Measurements from ENCODE around the gene TCF7L2.

The TCF7L2 gene

DNA sequence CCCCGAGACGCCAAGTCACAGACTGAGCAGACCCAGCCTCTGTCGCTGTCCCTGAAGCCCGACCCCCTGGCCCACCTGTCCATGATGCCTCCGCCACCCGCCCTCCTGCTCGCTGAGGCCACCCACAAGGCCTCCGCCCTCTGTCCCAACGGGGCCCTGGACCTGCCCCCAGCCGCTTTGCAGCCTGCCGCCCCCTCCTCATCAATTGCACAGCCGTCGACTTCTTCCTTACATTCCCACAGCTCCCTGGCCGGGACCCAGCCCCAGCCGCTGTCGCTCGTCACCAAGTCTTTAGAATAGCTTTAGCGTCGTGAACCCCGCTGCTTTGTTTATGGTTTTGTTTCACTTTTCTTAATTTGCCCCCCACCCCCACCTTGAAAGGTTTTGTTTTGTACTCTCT is 215.6 kb downstream of the TCF7L2 start:
- H3K4me3 ChIP-seq (ENCODE audit: low read length in 2 of 2) = no peak overlapping the region
- peaks cover 24 to 43% of the 10 kb centered on the region in 2 donors for H3K36me3 ChIP-seq (ENCODE audit: control insufficient read depth in 2 of 2, insufficient read depth in 2 of 2, low read length in 2 of 2)

DNA sequence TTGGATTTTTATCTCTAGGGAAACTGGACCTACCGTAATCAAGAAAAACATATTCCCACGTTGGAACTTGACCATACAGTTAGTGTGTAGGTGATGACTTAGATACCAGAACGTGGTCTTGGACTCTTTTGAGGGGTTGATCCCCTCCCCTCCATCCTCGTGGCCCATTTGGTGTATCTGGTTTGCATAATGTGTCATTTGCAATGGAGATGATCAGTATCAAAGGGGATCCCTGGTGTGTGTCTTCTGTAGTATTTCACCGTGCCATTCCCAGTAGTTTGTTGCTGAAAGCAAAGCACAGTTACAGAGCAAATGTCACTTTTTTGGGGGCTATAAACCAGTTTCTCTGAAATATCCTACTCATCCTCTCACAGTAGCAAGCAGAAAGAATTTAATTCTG is 217.7 kb downstream of the TCF7L2 start:
- Histone ChIP-seq H3K9ac (ENCODE audit: low read depth in 1 of 2, low read length in 2 of 2) (no peak overlapping the region), H3K4me3 (ENCODE audit: low read length in 2 of 2) (no peak overlapping the region), H3K9me3 (ENCODE audit: control insufficient read depth in 2 of 2, low read length in 2 of 2) (no peaks in the 10 kb centered on the region), H3K36me3 (ENCODE audit: control insufficient read depth in 2 of 2, insufficient read depth in 2 of 2, low read length in 2 of 2) (peaks cover 11 to 25% of the 10 kb centered on the region in 2 donors), H3K27ac (ENCODE audit: low read depth in 2 of 2, low read length in 2 of 2) (no peak overlapping the region), H3K4me1 (ENCODE audit: control insufficient read depth in 2 of 2, insufficient read depth in 2 of 2, low read length in 2 of 2) (no peaks in the 10 kb centered on the region), H3K27me3 (ENCODE audit: control insufficient read depth in 2 of 2, insufficient read depth in 2 of 2, low read length in 2 of 2) (no peaks in the 10 kb centered on the region)

More for the DNA sequence above, 215.6 kb downstream of the TCF7L2 start:
- Histone ChIP-seq H3K9ac (ENCODE audit: low read depth in 1 of 2, low read length in 2 of 2) (no peak overlapping the region), H3K9me3 (ENCODE audit: control insufficient read depth in 2 of 2, low read length in 2 of 2) (no peaks in the 10 kb centered on the region), H3K27me3 (ENCODE audit: control insufficient read depth in 2 of 2, insufficient read depth in 2 of 2, low read length in 2 of 2) (no peaks in the 10 kb centered on the region), H3K27ac (ENCODE audit: low read depth in 2 of 2, low read length in 2 of 2) (no peak overlapping the region), H3K4me1 (ENCODE audit: control insufficient read depth in 2 of 2, insufficient read depth in 2 of 2, low read length in 2 of 2) (no peaks in the 10 kb centered on the region)

DNA sequence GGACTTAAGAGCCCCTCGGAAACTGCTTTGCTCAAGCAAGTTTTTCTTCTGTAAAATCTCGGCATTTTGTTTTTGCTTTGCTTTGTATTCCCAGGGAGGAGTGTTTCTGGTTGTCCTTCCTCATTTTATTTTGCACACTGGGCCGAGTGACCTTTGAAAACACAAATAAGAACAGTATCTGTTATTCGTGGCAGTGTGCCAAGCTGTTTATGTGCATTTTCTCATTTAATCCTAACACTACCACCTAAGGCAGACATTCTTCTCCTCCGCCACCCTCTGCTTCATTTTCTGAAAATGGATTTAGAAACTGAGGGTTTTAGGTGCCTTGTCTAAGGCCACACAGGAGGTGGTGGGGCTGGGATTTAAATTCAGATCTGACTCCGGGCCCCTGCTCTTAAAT is 218.5 kb downstream of the TCF7L2 start:
- Histone ChIP-seq H3K36me3 (ENCODE audit: control insufficient read depth in 2 of 2, insufficient read depth in 2 of 2, low read length in 2 of 2) (peaks cover 11 to 23% of the 10 kb centered on the region in 2 donors), H3K27ac (ENCODE audit: low read depth in 2 of 2, low read length in 2 of 2) (no peak overlapping the region), H3K9ac (ENCODE audit: low read depth in 1 of 2, low read length in 2 of 2) (no peak overlapping the region), H3K9me3 (ENCODE audit: control insufficient read depth in 2 of 2, low read length in 2 of 2) (no peaks in the 10 kb centered on the region), H3K4me1 (ENCODE audit: control insufficient read depth in 2 of 2, insufficient read depth in 2 of 2, low read length in 2 of 2) (no peaks in the 10 kb centered on the region), H3K27me3 (ENCODE audit: control insufficient read depth in 2 of 2, insufficient read depth in 2 of 2, low read length in 2 of 2) (no peaks in the 10 kb centered on the region), H3K4me3 (ENCODE audit: low read length in 2 of 2) (no peak overlapping the region)

DNA sequence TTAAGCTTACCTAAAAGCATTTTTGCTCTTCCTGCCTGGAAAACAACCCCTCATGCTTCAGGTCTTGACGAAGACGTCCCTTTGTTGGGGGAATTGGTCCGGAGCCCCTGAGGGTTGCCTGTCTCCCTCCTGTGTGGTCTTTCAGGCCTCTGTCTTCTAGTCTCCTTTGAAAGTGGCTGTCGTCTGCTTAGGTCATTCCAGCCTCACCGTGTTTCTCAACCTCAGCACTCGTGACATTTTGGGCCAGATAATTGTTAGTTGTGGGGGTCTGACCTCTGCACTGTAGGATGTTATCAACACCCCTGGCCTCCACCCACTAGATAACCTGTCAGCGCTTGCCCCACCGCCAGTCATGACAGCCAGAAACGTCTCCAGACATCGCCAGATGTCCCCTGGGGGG is 219.1 kb downstream of the TCF7L2 start:
- Histone ChIP-seq H3K9me3 (ENCODE audit: control insufficient read depth in 2 of 2, low read length in 2 of 2) (no peaks in the 10 kb centered on the region), H3K4me3 (ENCODE audit: low read length in 2 of 2) (no peak overlapping the region), H3K9ac (ENCODE audit: low read depth in 1 of 2, low read length in 2 of 2) (no peak overlapping the region), H3K27ac (ENCODE audit: low read depth in 2 of 2, low read length in 2 of 2) (no peak overlapping the region), H3K36me3 (ENCODE audit: control insufficient read depth in 2 of 2, insufficient read depth in 2 of 2, low read length in 2 of 2) (peaks cover 11 to 23% of the 10 kb centered on the region in 2 donors), H3K4me1 (ENCODE audit: control insufficient read depth in 2 of 2, insufficient read depth in 2 of 2, low read length in 2 of 2) (no peaks in the 10 kb centered on the region), H3K27me3 (ENCODE audit: control insufficient read depth in 2 of 2, insufficient read depth in 2 of 2, low read length in 2 of 2) (no peaks in the 10 kb centered on the region)

DNA sequence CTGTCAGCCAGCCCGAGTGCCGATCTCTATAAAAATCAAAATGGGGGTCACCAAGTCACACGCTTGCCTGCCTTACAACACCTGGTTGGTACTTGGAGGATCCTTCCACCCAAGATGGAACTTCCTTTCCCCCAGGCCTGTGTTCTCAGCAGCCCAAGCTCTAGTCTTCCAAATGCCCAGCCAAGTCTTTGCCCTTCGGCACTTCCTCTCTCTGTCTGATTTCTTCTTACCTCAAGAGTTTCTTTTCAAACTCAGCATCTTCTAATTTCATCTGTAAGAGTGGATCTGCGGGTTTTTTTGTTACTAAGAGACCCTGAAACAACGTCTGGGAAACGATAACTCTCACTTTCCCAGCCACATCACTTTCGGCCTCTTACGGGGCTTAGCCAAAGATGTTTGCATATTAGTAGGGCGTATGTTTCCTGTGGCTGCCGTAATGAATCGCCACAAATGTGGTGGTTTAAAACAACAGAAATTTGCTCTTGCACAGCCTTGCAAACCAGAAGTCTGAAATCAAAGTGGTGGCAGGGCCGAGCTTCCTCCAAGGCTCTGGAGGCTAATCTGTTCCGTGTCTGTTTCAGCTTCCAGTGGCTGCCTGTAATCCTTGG is 219.9 kb downstream of the TCF7L2 start:
- no peaks in the 10 kb centered on the region for H3K27me3 ChIP-seq (ENCODE audit: control insufficient read depth in 2 of 2, insufficient read depth in 2 of 2, low read length in 2 of 2)
- no peak overlapping the region for H3K4me3 ChIP-seq (ENCODE audit: low read length in 2 of 2)
- peaks cover 11 to 20% of the 10 kb centered on the region in 2 donors for H3K36me3 ChIP-seq (ENCODE audit: control insufficient read depth in 2 of 2, insufficient read depth in 2 of 2, low read length in 2 of 2)
- H3K9me3 ChIP-seq (ENCODE audit: control insufficient read depth in 2 of 2, low read length in 2 of 2) = no peaks in the 10 kb centered on the region
- no peak overlapping the region for H3K27ac ChIP-seq (ENCODE audit: low read depth in 2 of 2, low read length in 2 of 2)
- H3K4me1 ChIP-seq (ENCODE audit: control insufficient read depth in 2 of 2, insufficient read depth in 2 of 2, low read length in 2 of 2) = no peaks in the 10 kb centered on the region
- H3K9ac ChIP-seq (ENCODE audit: low read depth in 1 of 2, low read length in 2 of 2) = no peak overlapping the region

DNA sequence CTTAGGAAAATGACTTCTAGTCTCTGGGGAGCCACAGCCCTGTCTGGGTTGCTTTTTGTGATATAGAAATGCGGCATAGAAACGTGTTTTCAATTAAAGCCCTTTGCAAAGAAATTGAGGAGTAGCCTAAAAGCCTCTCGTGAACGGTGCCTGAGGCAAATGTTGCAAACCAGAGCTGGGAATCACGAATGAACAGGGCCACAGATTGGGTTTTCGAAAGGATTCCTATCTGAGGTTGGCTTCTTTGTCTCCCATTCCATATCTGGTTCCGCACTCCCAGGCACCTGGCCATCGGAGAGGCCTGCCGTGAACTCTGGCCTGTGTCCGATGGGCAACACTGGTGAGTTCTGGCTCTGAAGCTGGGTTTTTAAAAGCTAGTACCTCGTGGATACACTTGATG is 221.6 kb downstream of the TCF7L2 start:
- Histone ChIP-seq H3K36me3 (ENCODE audit: control insufficient read depth in 2 of 2, insufficient read depth in 2 of 2, low read length in 2 of 2) (peaks cover 10 to 11% of the 10 kb centered on the region in 2 donors), H3K27me3 (ENCODE audit: control insufficient read depth in 2 of 2, insufficient read depth in 2 of 2, low read length in 2 of 2) (no peaks in the 10 kb centered on the region)

DNA sequence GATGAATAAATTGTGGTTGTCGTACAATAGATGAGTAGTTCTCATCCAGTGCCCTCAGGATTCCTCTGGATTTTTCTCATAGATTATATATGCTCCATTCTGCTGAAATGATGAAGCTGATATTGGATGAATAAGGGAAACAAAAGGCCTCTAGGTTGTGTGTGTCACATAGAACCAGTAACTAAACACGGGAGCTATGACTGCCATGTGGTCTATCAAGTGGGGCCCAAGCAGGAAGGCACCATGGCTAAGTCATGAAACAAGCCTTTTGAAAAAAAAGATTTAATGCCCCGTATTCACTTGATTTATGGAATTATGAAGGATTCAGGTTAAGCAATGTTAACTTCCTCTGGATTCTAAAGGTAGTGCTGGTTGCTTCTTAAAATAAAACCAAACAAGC is 225.1 kb downstream of the TCF7L2 start:
- H3K27me3 ChIP-seq (ENCODE audit: control insufficient read depth in 2 of 2, insufficient read depth in 2 of 2, low read length in 2 of 2) = no peaks in the 10 kb centered on the region
- H3K27ac ChIP-seq (ENCODE audit: low read depth in 2 of 2, low read length in 2 of 2) = no peak overlapping the region
- no peaks in the 10 kb centered on the region for H3K9me3 ChIP-seq (ENCODE audit: control insufficient read depth in 2 of 2, low read length in 2 of 2)
- peaks cover 0 to 2% of the 10 kb centered on the region in 2 donors for H3K36me3 ChIP-seq (ENCODE audit: control insufficient read depth in 2 of 2, insufficient read depth in 2 of 2, low read length in 2 of 2)
- no peak overlapping the region for H3K9ac ChIP-seq (ENCODE audit: low read depth in 1 of 2, low read length in 2 of 2)
- no peak overlapping the region for H3K4me3 ChIP-seq (ENCODE audit: low read length in 2 of 2)
- no peaks in the 10 kb centered on the region for H3K4me1 ChIP-seq (ENCODE audit: control insufficient read depth in 2 of 2, insufficient read depth in 2 of 2, low read length in 2 of 2)

More for the DNA sequence above, 221.6 kb downstream of the TCF7L2 start:
- H3K9ac ChIP-seq (ENCODE audit: low read depth in 1 of 2, low read length in 2 of 2) = no peak overlapping the region
- no peak overlapping the region for H3K27ac ChIP-seq (ENCODE audit: low read depth in 2 of 2, low read length in 2 of 2)
- no peaks in the 10 kb centered on the region for H3K4me1 ChIP-seq (ENCODE audit: control insufficient read depth in 2 of 2, insufficient read depth in 2 of 2, low read length in 2 of 2)
- H3K4me3 ChIP-seq (ENCODE audit: low read length in 2 of 2) = no peak overlapping the region
- H3K9me3 ChIP-seq (ENCODE audit: control insufficient read depth in 2 of 2, low read length in 2 of 2) = no peaks in the 10 kb centered on the region

DNA sequence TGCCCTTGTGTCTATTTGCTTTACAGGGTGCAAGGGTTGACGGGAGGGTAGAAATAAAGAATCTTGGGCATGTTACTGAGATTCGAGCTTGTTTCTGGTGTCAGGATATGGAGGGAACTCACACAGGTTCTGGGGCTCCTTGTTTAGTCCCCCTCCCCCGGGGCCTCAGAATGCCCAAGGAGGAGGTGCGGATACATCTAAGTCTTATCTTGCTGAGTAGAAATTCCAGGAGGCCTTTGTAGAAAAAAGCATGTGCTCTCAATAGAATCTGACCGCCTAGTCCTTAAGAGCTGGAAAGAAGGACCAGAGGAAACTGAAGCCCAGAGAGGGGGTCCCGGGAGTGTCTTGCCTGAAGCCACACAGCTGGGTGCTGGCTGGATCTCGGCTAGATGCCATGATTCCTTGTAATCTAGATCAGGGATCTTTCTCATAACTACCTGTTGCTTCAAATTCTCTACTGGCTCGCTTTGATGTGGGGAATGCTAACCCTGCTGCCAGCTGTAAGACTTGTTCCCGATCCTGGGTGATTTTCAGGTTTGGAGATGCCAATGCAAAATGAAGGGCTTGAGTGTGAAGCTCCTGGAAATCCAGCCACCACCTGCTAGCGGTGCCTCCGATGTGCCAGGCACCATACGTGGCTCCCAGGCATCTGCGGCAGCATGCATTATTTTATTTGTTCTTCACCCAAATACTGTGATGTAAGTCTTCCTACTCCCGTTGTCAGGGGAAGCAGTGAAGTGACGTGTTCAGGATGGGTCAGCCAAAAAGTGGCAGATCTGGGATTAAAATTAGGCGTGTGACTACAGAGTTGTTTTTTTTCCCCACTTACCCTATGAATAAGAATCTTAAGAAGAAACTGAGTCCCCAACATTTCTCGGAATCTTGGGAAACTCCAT is 226.0 kb downstream of the TCF7L2 start:
- Histone ChIP-seq H3K27ac (ENCODE audit: low read depth in 2 of 2, low read length in 2 of 2) (no peak overlapping the region), H3K36me3 (ENCODE audit: control insufficient read depth in 2 of 2, insufficient read depth in 2 of 2, low read length in 2 of 2) (no peaks in the 10 kb centered on the region), H3K27me3 (ENCODE audit: control insufficient read depth in 2 of 2, insufficient read depth in 2 of 2, low read length in 2 of 2) (no peaks in the 10 kb centered on the region), H3K4me1 (ENCODE audit: control insufficient read depth in 2 of 2, insufficient read depth in 2 of 2, low read length in 2 of 2) (no peaks in the 10 kb centered on the region), H3K9me3 (ENCODE audit: control insufficient read depth in 2 of 2, low read length in 2 of 2) (no peaks in the 10 kb centered on the region), H3K4me3 (ENCODE audit: low read length in 2 of 2) (no peak overlapping the region), H3K9ac (ENCODE audit: low read depth in 1 of 2, low read length in 2 of 2) (no peak overlapping the region)

DNA sequence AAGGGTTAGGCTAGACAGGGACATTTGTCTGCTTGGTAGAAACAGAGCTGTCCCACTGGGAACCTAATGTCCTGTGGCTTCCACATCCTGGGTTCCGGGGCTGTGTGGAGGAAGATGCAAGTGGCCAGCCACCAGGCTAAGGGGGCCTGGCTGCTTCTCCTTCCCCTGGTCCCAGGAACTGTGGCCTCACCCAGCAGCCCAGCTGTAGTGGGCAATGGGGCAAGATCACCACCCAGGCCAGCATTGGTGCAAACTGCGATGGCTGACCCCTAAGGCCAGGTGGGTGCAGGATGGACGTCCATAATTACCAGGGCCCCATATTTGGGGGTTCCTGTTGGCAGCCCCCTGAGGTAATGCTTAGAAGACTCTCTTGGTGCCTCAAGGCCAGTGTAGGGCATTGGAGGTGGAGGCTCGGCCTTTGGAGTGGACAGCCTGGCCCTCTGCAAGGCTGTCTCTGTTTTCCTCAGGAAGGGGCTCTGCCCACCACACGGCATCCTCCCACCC is 226.7 kb downstream of the TCF7L2 start:
- Histone ChIP-seq H3K27me3 (ENCODE audit: control insufficient read depth in 2 of 2, insufficient read depth in 2 of 2, low read length in 2 of 2) (no peaks in the 10 kb centered on the region), H3K4me3 (ENCODE audit: low read length in 2 of 2) (no peak overlapping the region), H3K9me3 (ENCODE audit: control insufficient read depth in 2 of 2, low read length in 2 of 2) (no peaks in the 10 kb centered on the region), H3K9ac (ENCODE audit: low read depth in 1 of 2, low read length in 2 of 2) (no peak overlapping the region), H3K4me1 (ENCODE audit: control insufficient read depth in 2 of 2, insufficient read depth in 2 of 2, low read length in 2 of 2) (no peaks in the 10 kb centered on the region), H3K36me3 (ENCODE audit: control insufficient read depth in 2 of 2, insufficient read depth in 2 of 2, low read length in 2 of 2) (no peaks in the 10 kb centered on the region), H3K27ac (ENCODE audit: low read depth in 2 of 2, low read length in 2 of 2) (no peak overlapping the region)

DNA sequence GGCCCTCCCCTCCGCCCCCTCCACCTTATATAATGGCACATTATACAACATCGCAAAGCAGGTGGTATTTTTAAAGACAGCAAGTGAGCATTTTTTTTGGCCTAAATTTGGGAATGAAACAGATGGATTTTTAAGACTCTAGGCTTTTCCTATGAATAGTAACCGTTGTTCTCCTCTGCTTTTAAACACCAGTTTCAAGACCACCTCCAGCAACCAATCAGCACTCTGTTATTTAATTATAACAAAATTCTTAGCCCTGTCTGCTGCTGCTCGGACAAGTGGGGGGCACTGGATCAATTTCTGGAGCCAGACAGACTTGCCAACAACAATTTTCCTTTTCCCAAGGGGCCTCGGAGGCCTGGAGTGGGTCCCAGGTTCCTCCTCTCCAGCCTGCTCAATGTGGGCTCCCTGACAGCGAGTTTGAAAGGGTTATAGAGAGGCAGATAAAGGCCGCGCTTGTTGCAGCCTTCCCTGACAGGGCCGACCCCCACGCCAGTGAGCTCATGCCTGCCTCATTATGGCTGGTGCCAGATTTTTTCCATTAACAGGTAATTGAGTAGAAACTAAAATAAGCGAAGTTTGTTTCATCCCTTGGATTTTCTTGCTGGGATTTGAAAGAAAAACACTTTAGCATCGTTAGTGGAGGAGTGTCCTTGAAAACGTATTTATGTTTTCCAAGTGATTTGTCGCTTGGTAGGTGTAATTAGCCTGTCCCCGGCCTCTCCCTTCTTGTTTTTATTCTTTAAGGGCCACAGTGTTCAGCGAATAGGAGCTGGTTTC is 227.3 kb downstream of the TCF7L2 start:
- Histone ChIP-seq H3K9me3 (ENCODE audit: control insufficient read depth in 2 of 2, low read length in 2 of 2) (no peaks in the 10 kb centered on the region), H3K4me3 (ENCODE audit: low read length in 2 of 2) (no peak overlapping the region), H3K4me1 (ENCODE audit: control insufficient read depth in 2 of 2, insufficient read depth in 2 of 2, low read length in 2 of 2) (no peaks in the 10 kb centered on the region), H3K36me3 (ENCODE audit: control insufficient read depth in 2 of 2, insufficient read depth in 2 of 2, low read length in 2 of 2) (no peaks in the 10 kb centered on the region), H3K9ac (ENCODE audit: low read depth in 1 of 2, low read length in 2 of 2) (no peak overlapping the region), H3K27me3 (ENCODE audit: control insufficient read depth in 2 of 2, insufficient read depth in 2 of 2, low read length in 2 of 2) (no peaks in the 10 kb centered on the region), H3K27ac (ENCODE audit: low read depth in 2 of 2, low read length in 2 of 2) (no peak overlapping the region)
